Tibial artery (tissue), 4 donors: ENCODE data around the gene ITGB1.
"Not testable (repeated sequence)": the region's sequence is repeated elsewhere in the genome, so short reads cannot be mapped to it uniquely, and the experiment has no call there.

Experiments
- DNase-seq, 2 donors: peaks; one replicate each; pipeline ENCODE4 v3.0.0-alpha.2; 2019
- H3K27ac ChIP-seq, 2 donors: fragments of 200-600 bp; sonication (generic) in 1 of 2; 1 replicate in 1 of 2; 2 replicates in 1 of 2; pipeline ENCODE4 v1.5.1; 2018 to 2019; ENCODE audit warnings: mild to moderate bottlenecking in 1 of 2
- H3K27me3 ChIP-seq, 2 donors: fragments of 200-600 bp; sonication (generic) in 1 of 2; one replicate each; pipeline versions ENCODE4 v1.5.1 to v1.6.0; 2016 to 2019
- H3K36me3 ChIP-seq, 3 donors: fragments of 200-600 bp; sonication (generic) in 2 of 3; one replicate each; pipeline ENCODE4 v1.5.1; 2016 to 2019; ENCODE audit warnings: mild to moderate bottlenecking in 2 of 3
- H3K4me1 ChIP-seq, 4 donors: fragments of 200-600 bp; sonication (generic) in 2 of 4; 1 replicate in 3 of 4; 2 replicates in 1 of 4; pipeline ENCODE4 v1.5.1; 2016 to 2019
- H3K4me3 ChIP-seq, 2 donors: fragments of 200-600 bp; sonication (generic) in 1 of 2; 1 replicate in 1 of 2; 2 replicates in 1 of 2; pipeline ENCODE4 v1.5.1; 2018 to 2019; ENCODE audit warnings: mild to moderate bottlenecking in 2 of 2
- H3K9me3 ChIP-seq, 3 donors: fragments of 200-600 bp; sonication (generic) in 1 of 3; one replicate each; pipeline ENCODE4 v1.5.1; 2016 to 2019
- intact Hi-C: fragments of 100-400 bp; cut with DNase I; formaldehyde crosslinking; loops from one replicate; pipeline ENCODE4 v1.15.0; 2023; ENCODE audit warnings: low total_unique reads
- TF ChIP-seq, protein P1 (sequence below), 2 experiments: fragments of 200-600 bp in 1 of 2; fragments of 450-650 bp in 1 of 2; IDR thresholded peaks; one replicate each; pipeline ENCODE4 v1.5.1; 2017 to 2019; ENCODE audit warnings: antibody characterized with exemption in 2 of 2, mild to moderate bottlenecking in 1 of 2, moderate library complexity in 1 of 2

The ITGB1 gene

GRCh38 chr10:32981760-32982159 is 23.7 kb upstream of the ITGB1 start:
- DNase-seq, result no peak

DNA sequence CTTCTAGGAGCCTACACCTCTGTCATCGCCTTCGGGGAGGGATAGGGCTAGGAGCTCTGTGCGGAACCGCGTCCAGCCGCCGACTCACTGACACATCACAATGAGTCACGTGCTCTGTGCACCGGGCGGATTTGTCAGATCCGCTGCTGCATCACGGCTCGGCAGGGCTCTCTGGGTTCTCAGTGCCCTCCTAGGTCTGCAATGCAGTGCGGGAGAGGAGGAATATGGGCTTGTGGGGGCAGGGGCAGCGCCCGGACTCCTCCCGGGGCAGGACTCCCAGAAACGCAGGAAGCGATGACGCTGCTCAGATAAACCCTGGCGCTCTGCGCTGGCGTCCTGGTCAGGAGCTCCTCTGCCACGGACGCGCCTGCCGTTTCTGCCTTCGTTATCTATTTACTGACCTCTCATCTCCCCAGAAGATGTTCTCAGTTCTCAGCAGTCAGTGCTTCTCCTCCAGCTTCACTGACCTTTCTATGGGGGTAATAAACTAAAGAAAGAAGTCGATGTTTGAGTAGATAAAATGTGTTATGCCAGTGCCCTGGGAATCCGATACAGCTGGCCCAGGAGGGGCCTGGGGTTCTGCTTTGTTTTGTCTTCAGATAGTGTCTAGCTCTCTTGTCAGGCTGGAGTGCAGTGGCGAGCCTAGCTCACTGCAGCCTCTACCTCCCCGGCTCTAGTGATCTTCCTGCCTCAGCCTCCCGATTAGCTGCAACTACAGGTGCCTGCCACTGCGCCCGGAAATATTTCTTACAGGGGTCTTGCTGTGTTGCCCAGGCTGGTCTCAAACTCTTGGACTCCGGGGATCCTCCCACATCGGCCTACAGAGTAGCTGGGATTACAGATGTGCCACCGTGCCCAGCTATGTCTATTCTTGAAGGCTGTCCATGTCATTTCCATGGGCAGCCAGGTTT is 22.8 kb upstream of the ITGB1 start:
- TF ChIP-seq, protein P1, sequence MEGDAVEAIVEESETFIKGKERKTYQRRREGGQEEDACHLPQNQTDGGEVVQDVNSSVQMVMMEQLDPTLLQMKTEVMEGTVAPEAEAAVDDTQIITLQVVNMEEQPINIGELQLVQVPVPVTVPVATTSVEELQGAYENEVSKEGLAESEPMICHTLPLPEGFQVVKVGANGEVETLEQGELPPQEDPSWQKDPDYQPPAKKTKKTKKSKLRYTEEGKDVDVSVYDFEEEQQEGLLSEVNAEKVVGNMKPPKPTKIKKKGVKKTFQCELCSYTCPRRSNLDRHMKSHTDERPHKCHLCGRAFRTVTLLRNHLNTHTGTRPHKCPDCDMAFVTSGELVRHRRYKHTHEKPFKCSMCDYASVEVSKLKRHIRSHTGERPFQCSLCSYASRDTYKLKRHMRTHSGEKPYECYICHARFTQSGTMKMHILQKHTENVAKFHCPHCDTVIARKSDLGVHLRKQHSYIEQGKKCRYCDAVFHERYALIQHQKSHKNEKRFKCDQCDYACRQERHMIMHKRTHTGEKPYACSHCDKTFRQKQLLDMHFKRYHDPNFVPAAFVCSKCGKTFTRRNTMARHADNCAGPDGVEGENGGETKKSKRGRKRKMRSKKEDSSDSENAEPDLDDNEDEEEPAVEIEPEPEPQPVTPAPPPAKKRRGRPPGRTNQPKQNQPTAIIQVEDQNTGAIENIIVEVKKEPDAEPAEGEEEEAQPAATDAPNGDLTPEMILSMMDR (IDR thresholded peaks at IDR 0.05), result peak in 1 of 2 experiments; percentile 14
- no peaks in the 10 kb centered on the region for H3K9me3 ChIP-seq
- H3K27ac ChIP-seq, result peak overlapping the region; percentile 83 to 90
- no peaks in the 10 kb centered on the region for H3K36me3 ChIP-seq
- H3K27me3 ChIP-seq, result no peaks in the 10 kb centered on the region
- intact Hi-C loops, result loop anchor here (1.0 kb wide), 1 partner anchor 20 kb away; no protein-coding TSS in a partner anchor
- peaks cover 0 to 31% (median 15%) of the 10 kb centered on the region in 4 donors for H3K4me1 ChIP-seq
- DNase-seq, result peak; percentile 93 to 95
- peak overlapping the region; percentile 51 to 63 for H3K4me3 ChIP-seq

More at GRCh38 chr10:32981760-32982159, 23.7 kb upstream of the ITGB1 start:
- no peaks in the 10 kb centered on the region for H3K36me3 ChIP-seq
- no peaks in the 10 kb centered on the region for H3K27me3 ChIP-seq
- no peaks in the 10 kb centered on the region for H3K9me3 ChIP-seq
- peak overlapping the region; percentile 83 to 90 for H3K27ac ChIP-seq
- no peak overlapping the region for H3K4me3 ChIP-seq
- intact Hi-C loops, result no loop called here
- peaks cover 0 to 31% (median 15%) of the 10 kb centered on the region in 4 donors for H3K4me1 ChIP-seq
- TF ChIP-seq, protein P1 (IDR thresholded peaks at IDR 0.05), result no peak

DNA sequence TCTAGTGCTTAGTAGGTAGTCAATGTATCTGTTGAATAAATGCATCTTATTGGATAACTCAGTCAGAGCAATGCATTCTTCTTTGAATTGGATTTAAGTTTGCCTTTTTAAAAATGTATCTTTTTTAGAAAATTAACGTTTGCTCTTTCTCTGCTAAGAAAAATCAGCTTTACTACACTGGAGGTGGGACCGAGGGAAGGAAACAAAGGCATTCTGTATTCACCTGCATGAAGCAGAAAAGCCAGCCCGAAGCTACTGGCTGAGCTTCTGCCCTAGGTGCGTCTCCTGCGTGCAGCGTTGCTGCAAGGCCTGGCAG is 22.2 kb upstream of the ITGB1 start:
- Histone ChIP-seq H3K36me3 (no peaks in the 10 kb centered on the region), H3K27ac (peak overlapping the region; percentile 83 to 90), H3K9me3 (no peaks in the 10 kb centered on the region)

DNA sequence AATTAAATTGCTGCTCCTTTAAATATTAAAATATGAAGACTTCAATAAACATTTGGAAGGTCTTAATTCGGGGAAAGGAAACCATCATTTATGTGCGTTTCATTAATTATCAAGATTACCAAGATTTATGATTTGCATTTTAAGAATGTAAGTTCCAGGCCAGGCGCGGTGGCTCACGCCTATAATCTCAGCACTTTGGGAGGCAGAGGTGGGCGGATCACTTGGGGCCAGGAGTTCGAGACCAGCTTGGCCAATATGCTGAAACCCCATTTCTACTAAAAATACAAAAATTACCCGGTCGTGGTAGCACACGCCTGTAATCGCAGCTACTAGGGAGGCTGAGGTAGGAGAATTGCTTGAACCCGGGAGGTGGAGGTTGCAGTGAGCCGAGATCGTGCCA is 21.7 kb upstream of the ITGB1 start:
- not testable (repeated sequence) for H3K27me3 ChIP-seq, H3K36me3 ChIP-seq, H3K4me3 ChIP-seq, DNase-seq, H3K9me3 ChIP-seq
- Histone ChIP-seq H3K4me1 (peaks cover 0 to 31% (median 15%) of the 10 kb centered on the region in 4 donors), H3K27ac (peak overlapping the region in 1 of 2 donors; percentile 83)
- intact Hi-C loops, result loop anchor here (1.0 kb wide), 1 partner anchor 18 kb away; no protein-coding TSS in a partner anchor

More for the DNA sequence above, 22.2 kb upstream of the ITGB1 start:
- Histone ChIP-seq H3K4me3 (peak overlapping the region; percentile 51 to 63), H3K4me1 (peaks cover 0 to 31% (median 15%) of the 10 kb centered on the region in 4 donors), H3K27me3 (no peaks in the 10 kb centered on the region)
- TF ChIP-seq, protein P1 (IDR thresholded peaks at IDR 0.05), result no peak
- DNase-seq, result no peak
- intact Hi-C loops, result loop anchor here (1.0 kb wide), 1 partner anchor 19 kb away; no protein-coding TSS in a partner anchor

DNA sequence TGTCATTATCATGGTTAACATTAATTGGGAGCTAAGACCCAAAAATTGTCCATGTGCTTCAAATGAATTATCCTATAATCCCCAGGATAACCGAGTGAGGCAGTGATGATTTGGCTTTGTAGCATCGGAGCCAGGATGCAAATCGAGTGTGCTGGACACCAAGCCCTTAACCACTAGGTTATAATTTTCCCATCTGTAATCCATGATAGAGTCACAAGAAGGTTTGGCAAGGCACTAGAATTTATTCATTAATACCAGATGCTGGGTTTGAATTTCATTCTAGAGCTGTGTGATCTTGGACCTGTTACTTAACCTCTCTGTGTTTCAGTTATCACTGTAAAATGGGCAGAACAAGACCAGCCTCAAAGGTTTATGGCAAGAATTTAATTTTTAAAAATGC is 21.0 kb upstream of the ITGB1 start:
- Histone ChIP-seq H3K9me3 (no peaks in the 10 kb centered on the region), H3K4me1 (peaks cover 0 to 31% (median 15%) of the 10 kb centered on the region in 4 donors), H3K4me3 (no peak overlapping the region), H3K27ac (no peak overlapping the region), H3K27me3 (no peaks in the 10 kb centered on the region), H3K36me3 (no peaks in the 10 kb centered on the region)
- DNase-seq, result no peak
- TF ChIP-seq, protein P1 (IDR thresholded peaks at IDR 0.05), result no peak
- intact Hi-C loops, result no loop called here

GRCh38 chr10:32977846-32978809 is 20.1 kb upstream of the ITGB1 start:
- H3K36me3 ChIP-seq, H3K9me3 ChIP-seq, DNase-seq, H3K27me3 ChIP-seq, H3K27ac ChIP-seq, intact Hi-C loops, H3K4me3 ChIP-seq: not testable (repeated sequence)
- peaks cover 0 to 25% (median 12%) of the 10 kb centered on the region in 4 donors for H3K4me1 ChIP-seq
